GM21825 (cell line): ENCODE measurements around the gene JAM3.
A peak's percentile ranks its signal among the peaks of the same experiment; 100 is the strongest.
"Not testable (repeated sequence)": the region's sequence is repeated elsewhere in the genome, so short reads cannot be mapped to it uniquely, and the experiment has no call there.

Experiments used
- ATAC-seq: cut with Tn5 transposase; IDR thresholded peaks from one replicate; pipeline ENCODE4 v1.9.1; 2021; ENCODE audit warnings: mild to moderate bottlenecking, moderate library complexity; ENCODE audit not compliant: unreplicated experiment

JAM3 gene

DNA sequence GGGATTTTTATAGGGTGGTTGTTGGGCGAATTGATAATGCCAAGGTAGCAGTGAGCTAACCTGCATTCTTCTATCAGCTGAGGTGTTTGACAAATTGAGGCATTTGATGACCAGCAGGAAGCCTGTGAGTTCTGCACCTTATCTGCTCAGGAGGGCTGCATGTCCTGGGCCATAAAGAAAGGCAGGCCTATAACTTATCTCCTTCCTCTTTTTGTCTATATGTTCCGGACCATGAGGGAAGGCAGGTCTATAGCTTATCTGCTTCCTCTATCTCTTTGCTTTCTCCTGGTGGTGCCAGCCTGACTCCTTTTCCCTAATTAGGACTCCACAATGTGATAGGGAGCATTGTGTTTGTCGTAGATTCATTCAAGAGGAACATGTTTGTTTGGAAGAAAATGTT is 8.6 kb upstream of the JAM3 start:
- ATAC-seq, result no peak

DNA sequence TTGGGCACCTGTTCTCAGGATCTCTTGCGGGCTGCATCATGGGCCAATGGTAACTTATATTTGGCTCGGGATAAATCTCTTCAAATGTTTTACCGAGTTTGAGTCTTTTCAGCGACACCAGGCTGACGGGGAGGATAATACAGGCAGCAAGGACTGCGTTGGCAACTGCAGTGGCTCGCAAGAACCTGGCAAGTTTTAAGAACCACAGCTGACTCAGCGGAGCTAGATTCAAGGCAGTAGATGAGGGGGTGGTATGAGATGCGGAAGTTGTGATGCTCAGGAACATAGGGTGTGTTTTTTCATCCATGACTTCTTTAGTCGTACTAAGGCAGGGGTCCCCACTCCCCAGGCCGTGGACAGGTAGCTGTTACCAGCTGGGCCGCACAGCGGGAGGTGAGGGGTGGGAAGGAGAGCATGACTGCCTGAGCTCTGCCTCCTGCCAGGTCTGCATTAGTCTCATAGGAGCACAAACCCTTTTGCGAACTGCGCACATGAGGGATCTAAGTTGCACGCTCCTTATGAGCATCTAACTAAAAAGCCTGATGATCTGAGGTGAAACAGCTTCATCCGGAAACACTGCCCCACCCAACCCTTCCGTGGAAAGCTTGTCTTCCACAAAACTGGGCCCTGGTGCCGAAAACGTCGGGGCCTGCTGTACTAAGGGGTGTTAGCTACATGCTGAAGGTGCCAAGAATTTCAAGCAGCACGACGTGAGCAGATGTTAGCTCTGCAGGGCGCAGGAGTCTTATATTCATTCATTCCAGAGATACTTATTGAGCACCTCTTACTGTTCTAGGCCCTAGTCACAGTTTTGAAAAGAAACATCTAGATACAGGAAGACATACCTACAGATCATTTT is 6.4 kb upstream of the JAM3 start:
- no peak for ATAC-seq

DNA sequence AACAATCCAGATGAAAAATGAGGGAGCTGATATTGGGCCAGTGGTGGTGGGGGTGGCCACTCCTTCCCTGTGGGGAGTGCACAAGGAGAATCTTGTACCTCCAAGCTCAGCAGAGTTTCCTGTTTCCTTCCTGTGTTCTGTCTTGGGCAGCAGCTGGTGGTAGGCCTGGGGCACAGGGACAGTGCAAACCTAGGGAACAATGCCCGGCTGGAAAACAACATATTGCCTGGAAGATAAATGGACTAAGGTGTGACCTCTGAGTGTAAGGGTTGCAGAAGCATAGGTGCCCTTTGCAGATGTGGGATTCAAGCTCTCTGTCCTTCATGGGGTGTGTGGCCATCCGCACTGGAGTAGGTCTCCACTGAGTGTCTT is 5.8 kb upstream of the JAM3 start:
- ATAC-seq, result no peak

DNA sequence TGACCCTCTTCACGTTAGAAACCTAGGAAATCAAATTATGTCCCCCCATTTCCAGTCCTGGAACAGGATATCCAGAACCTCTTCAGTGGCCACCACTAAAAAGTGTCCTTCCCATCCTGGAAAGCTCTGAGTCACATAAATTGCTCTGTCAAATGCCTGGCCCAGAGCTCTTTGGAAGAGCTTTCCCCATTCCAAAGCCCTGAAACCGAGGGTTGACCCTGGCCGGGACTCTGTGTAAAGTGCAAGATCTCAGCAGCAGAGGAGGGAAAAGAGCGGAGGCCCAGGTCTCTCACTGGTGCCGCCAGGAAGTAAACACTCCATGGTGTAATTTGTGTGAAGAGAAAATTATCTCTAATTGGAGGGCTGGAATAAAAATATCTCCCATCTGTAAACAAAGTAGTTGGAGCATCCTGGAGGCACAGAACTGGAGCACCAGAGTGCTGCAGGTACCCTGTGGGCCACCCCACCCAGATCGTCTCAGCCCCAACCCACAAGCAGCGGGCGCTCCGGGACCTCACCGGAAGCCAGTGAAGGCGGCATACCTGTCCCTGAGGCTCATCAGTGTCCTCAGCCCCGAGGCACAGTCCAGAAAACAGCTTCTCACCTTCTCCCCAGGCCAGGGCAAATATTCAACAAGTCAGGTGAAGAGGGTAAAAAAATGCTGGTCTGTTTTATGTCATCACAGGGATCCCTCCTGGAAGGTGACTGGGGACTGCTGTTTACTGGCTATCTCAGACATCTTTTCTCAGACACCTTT is 4.7 kb upstream of the JAM3 start:
- ATAC-seq, result no peak

DNA sequence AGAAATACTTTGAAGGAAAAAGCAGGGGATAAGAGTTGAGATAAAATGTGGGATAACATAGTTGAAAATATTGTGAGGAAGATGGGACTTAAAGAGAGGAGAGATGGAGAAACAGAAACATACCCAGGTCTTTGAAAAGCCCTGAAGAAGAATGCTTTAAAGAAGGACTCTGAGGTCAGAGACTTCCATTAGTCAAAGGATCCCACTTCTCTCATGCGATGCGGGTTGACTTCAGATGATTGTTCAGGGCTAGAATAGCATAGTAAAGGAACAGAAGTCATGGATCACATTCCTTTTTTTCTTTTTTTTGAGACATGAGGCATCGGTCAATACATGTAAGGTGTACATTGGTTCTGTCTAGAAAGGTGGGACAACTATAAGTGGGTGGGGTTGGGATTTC is 3.5 kb upstream of the JAM3 start:
- no peak for ATAC-seq

DNA sequence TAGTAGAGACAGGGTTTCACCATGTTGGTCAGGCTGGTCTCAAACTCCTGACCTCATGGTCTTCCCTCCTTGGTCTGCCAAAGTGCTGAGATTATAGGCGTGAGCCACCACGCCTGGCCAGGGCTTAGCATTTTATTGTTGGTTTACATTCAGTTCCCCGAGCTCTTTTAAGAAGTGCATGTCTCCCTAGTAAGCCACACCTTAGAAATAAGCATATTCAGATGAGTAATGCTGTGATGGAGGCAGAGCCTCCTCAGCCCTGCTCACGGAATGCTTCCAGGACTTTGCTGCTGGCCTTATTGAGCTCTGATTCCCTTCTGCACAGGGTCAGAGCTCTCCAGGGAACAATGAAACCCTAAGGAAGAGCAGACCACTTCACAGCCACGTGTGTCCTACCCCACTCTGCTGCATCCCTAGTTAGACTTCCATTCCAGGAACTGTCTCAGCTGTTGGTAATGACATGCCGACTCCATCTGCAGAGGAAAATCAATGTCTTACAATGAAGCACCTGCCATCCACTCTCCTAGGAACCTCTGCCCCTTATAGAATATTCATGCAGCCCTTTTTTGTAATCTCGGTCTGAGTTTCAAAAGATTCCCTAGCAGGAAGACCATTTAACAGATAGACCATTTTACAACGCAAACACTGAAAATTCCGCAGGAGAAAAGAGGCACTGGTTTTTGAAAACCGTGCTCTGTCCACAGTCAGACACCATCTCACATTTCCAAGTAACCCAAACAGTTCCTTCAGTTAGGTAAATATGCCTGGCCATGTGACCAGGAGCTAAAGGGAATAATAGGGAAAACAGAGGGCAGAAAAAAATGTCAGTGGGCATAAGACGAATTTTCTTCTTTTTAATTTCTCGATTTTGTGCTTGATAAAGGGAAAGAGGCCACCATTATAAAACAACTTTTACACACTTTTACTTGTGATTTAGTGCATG is 1.7 kb upstream of the JAM3 start:
- no peak for ATAC-seq

DNA sequence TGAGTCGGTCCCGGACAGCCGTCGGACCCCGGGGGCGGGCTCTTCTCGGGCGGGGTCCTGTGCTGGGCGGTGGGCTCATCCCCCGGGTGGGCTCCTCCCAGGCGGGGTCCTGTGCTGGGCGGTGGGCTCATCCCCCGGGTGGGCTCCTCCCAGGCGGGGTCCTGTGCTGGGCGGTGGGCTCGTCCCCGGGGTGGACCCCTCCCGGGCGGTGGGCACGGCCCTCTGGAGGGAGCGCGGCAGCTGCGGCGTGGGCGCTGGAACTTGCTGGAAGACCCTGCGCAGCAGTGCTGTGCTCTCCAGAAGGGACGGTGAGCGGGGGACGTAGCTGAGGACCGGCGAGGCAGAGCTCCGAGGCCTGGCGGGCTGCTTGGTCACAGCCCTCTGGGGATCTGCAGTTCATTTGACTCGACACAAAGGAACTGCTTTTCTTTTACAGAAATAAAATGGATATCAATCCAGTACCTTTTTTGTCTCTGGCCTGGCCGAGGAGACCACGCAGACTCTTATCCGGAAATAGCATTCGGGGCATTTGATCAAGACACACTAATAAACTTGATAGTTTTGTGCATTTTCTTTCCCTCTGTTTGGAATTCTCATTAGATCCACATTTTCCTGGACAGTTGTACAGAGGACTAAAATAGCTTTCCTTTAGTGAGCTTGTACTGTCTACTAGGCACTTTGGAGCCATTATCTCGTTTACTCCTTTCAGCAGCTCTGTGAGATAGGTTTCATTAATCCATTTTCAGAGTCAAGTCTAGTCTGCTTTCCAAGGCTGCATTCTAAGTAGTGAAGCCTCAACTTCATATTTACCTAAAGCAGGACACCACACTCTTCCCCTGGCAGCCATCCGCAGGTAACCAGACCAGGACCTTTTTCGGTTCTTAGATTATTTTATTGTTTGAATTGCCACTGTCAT is 812 bp downstream of the JAM3 start:
- ATAC-seq, result no peak

DNA sequence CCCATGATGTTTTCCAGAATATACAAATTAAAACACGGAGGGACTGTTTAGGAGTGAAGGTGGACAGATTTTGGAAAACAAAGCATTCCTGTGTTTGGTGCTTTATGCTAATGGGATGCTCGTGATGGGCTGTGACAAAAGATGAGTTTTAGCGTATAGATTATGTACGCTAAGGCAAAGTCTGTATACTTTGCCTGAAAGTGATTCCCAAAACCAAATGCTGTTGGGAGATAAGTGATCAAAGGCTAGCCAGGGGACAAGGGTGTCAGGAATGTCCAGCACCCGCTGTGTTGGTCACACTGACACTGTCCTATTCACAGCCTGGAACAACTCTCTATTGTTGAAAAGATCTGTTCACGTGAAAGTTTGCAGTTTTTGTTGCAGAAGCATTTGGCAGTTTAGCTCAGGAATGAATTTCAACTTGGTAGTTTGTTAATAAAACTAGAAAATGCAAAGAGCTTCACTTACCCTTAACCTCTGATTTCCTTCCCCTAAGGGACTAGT is 1.5 kb downstream of the JAM3 start:
- no peak for ATAC-seq

DNA sequence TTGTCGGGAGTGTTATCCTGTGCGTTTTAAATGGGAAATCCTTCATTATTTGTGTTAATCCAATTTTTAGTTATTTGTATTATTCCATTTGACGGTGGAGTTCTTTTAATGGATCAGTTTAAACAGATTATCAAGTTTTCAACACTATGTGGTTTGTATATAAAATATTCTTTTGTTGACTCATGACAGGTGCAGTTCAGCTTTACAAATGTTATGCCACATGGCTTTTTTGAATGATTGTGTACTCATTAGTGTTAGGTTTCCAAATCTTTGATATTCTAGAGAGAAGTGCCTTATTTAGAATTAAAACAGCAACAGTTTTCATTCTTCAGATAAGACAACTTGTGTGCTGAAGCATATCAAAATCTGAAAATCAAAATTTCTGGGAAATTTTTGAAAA is 2.4 kb downstream of the JAM3 start:
- no peak for ATAC-seq

DNA sequence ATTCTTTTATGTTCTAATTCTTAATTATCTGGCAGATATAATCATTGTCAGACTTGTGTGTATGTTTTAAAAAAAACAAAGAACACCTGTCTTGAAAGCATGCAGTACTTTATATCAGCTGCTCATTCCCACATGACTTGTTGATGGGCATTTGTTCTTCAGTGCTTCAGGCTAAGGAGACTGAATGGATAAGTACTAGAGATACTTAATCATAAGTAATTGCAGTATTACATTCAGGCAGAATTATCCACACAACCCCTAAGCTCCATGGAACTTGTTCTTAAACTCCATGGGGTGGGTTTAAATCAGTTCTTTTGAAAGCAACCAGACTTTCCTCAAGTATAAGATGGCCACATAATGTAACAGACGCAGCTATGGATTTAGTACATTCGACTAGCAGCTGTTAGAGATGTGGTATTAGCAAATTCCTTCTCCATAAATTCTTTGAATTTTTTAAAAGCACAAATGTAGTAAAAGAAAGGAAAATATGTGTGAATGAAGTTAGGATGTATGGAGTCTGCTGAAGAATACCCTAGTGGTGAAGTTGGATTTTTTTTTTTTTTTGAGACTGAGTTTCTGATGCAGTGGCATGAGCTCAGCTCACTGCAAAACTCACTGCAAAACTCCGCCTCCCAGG is 3.0 kb downstream of the JAM3 start:
- no peak for ATAC-seq

DNA sequence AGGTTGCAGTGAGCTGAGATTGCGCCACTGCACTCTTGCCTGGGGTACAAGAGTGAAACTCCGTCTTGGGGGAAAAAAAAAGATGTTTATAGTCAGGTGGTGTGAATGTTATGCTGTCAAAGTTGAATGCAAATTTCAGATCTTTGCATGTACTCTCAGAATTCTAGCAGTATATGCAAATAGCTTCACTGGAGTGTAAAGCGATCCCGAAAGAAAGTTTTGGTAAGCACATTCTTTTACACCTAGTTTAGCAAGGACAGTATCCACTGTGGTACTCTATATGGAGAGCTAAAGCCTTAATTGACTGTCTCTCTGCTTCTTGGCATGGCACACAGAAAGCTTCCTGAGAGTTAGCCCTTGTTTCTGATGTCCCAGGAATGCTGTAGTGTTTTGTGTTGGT is 4.0 kb downstream of the JAM3 start:
- ATAC-seq, result peak; percentile 52

DNA sequence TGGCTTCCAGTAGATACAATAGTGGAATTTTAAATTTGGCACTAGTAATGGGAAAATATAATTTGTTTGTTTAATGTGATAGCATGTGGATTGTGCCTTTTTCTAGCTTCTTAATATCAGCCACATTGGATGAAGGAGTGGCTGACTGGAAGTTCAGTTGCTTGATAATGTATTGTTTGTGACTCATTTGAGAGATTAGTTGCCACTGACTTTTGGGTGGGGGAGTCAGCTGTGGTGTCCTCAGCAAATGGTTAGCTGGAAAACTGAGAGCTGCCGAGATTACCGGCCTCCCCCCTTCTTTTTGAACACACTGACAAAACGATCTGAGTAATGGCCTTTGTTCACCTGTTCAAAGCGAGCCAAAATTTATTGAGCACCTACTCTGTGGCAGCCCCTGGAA is 5.5 kb downstream of the JAM3 start:
- no peak for ATAC-seq

DNA sequence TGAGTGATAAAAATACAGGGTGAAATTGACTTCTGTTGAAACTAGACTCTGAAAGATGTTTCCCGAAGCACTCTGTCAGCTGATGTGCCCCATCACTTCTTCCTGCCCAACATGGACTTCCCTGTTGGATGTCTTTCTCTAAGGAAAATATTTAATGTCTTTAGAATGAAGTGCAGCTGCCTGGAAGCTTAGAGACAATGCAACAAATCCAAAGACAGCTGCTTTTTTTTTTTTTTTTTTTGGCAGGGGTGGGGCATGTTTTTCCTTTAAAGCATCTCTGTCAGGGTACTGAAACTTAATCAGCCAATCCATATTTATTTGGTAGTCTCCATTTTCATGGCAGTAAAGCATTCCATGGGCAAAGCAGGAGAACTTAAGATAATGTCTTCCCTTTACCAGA is 5.9 kb downstream of the JAM3 start:
- no peak for ATAC-seq

DNA sequence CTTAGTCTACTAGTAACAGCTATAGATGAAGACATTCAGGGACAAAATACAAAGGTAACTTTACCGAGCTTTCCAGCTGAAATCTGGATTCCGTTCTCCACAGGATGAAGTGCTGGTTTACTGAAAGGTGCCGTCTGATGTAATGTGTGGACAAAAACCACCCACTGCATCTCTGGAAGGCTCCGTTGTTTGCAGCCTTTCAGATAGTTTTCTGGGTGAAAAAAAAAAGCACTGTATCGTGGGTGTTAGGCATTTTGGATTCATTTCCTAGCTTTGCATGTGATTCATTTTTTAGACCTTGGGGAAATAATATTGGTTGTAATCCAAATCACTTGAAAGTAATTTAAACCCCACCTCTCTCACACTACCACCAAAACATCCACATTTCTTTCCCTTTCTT is 10.4 kb downstream of the JAM3 start:
- ATAC-seq, result no peak

DNA sequence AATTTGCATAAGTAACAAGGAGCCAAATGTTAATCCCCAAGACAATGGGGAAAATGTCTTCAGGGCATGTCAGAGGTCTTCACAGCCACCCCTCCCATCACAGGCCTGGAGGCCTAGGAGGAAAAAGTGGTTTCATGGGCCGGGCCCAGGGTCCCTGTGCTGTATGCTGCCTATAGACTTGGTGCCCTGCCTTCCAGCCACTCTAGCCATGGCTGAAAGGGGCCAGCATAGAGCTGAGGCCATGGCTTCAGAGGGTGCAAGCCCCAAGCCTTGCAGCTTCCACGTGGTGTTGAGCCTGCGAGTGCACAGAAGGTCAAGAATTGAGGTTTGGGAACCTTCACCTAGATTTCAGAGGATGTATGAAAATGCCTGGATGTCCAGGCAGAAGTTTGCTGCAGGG is 12.4 kb downstream of the JAM3 start:
- ATAC-seq, result not testable (repeated sequence)

DNA sequence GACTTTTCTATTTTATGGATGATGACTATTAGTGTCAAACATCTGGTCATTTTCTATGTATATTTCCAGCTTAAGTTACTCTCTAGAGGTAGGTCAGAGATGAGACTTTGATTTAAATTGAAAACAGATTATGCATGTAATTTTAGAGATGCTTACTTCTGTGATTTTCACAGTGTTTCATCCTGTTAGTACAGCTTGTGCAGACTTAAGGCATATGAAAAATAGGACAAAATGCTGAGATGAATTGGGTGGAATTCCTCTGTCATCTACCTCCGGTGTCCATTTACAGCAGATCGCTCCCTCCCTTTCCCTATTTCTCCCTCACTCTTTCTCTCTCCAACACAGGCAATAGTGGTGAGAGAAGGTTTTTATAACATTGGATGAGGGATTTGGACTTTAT is 14.1 kb downstream of the JAM3 start:
- no peak for ATAC-seq

DNA sequence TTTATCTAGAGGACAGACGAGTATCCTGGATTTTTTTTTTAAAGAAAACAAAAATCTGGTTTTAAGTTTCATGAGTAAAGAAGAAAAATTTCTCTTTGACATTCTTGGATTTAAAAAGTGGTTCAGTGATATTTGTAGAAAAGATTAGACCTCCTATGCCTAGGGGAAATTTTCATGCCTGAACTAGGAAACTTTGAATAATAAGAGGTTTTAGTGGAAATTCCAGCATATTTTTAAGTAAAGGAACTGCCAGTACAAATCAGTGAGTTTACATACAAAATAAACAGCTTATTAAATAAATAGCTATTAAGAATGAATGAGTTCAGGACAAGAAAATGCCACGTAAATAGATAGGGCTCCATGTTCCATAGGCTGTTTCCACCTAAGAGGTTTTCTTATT is 17.5 kb downstream of the JAM3 start:
- no peak for ATAC-seq

DNA sequence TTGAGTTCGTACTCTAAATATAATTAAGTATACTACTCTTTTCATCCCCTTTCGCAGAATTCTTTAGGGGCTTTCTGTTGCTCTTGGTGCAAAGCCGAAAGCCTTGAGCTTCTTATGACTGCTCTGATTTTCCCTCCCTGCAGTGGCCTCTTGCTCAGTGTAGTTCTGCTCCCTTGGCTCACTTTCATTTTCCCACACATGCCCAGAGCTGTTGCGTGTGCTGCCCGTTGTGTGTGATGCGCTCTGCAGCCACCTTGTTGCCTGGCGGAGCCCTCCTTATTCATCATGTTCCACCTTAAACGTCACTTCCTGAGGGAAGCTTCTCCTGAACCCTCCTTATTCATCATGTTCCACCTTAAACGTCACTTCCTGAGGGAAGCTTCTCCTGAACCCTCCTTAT is 23.1 kb downstream of the JAM3 start:
- ATAC-seq, result not testable (repeated sequence)

DNA sequence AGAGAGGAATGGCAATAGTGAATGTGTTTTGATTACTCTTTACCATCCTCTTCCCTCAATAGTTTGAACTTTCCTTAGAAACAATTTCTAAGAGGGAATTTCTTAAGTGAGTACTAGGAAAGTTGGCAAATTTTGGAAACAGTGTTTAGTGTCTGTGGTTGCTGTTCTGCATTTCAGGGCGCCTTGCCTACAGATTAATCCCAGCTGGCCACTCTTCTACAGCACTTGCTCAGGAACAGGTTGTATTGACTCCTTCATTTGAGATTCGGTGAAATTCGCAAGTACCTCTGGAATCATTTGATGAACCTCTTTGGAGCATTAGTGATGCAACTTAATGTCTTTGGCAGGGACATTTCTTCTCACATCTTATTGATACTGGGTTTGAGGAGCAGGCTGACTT is 28.3 kb downstream of the JAM3 start:
- no peak for ATAC-seq
